Tibial nerve (tissue), 4 donors: ENCODE data around the gene TBP.

Experiments
- EP300 ChIP-seq, 2 donors: sonication (generic); formaldehyde crosslinking; IDR thresholded peaks; one replicate each; pipeline ENCODE4 v1.6.1; 2017; ENCODE audit warnings: antibody characterized with exemption in 2 of 2, mild to moderate bottlenecking in 1 of 2
- POLR2A ChIP-seq, 2 donors: fragments of 450-650 bp; IDR thresholded peaks; one replicate each; pipeline ENCODE4 v1.6.1; 2017; ENCODE audit warnings: antibody characterized with exemption in 2 of 2, mild to moderate bottlenecking in 2 of 2, moderate library complexity in 2 of 2
- TF ChIP-seq, protein P1 (sequence below), 5 experiments: fragments of 200-600 bp in 3 of 5; fragments of 450-650 bp in 2 of 5; sonication (generic) in 3 of 5; IDR thresholded peaks; one replicate each; pipeline ENCODE4 v1.5.1; 2016 to 2019; ENCODE audit warnings: antibody characterized with exemption in 5 of 5, mild to moderate bottlenecking in 3 of 5, moderate library complexity in 2 of 5

DNA sequence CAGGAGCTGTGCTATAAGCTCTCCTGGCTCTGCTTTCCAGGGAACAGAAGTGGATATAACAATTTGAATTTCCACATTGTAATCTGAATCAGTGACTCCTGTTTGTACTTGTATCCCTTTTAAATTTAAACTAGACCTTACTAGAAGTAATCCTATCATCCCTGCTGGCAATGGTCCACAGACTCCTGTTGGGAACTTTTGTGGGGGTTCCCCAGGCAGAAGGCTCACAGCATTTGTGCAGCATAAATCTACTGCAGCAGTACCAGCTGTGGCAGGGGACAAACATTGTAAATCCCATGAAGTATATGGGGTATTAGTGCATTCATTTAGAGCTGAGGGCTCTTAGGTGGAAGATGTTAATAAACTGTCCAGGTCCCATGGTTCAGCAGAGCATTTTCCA is 42.3 kb downstream of the TBP start:
- TF ChIP-seq, protein P1, sequence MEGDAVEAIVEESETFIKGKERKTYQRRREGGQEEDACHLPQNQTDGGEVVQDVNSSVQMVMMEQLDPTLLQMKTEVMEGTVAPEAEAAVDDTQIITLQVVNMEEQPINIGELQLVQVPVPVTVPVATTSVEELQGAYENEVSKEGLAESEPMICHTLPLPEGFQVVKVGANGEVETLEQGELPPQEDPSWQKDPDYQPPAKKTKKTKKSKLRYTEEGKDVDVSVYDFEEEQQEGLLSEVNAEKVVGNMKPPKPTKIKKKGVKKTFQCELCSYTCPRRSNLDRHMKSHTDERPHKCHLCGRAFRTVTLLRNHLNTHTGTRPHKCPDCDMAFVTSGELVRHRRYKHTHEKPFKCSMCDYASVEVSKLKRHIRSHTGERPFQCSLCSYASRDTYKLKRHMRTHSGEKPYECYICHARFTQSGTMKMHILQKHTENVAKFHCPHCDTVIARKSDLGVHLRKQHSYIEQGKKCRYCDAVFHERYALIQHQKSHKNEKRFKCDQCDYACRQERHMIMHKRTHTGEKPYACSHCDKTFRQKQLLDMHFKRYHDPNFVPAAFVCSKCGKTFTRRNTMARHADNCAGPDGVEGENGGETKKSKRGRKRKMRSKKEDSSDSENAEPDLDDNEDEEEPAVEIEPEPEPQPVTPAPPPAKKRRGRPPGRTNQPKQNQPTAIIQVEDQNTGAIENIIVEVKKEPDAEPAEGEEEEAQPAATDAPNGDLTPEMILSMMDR (IDR thresholded peaks at IDR 0.05), result no peak
- TF ChIP-seq POLR2A (IDR thresholded peaks at IDR 0.05) (no peak), EP300 (IDR thresholded peaks at IDR 0.05) (no peak)
